ENCODE results near the gene AP1B1. TPM values are rescaled to one million over a fixed set of nuclear protein-coding genes. Genes with fewer than 3 reads are reported as not detected.

AP1B1 gene
- total RNA-seq (10 to 100 TPM; 79.8 to 92.0 TPM), polyA plus RNA-seq (ENCODE audit: insufficient read depth, low read depth, low replicate concordance) (71.8 TPM)
- long read RNA-seq, donor 1, full-length matches to known transcripts: 5 of 17 reads
- long read RNA-seq, donor 1, partial matches to known transcripts: 12 of 17 reads
- long read RNA-seq, donor 1, other reads (novel, unspliced or antisense): 0 of 17 reads
- long read RNA-seq, donor 2, partial matches to known transcripts: 22 of 22 reads
- long read RNA-seq, donor 2, other reads (novel, unspliced or antisense): 0 of 22 reads

DNA sequence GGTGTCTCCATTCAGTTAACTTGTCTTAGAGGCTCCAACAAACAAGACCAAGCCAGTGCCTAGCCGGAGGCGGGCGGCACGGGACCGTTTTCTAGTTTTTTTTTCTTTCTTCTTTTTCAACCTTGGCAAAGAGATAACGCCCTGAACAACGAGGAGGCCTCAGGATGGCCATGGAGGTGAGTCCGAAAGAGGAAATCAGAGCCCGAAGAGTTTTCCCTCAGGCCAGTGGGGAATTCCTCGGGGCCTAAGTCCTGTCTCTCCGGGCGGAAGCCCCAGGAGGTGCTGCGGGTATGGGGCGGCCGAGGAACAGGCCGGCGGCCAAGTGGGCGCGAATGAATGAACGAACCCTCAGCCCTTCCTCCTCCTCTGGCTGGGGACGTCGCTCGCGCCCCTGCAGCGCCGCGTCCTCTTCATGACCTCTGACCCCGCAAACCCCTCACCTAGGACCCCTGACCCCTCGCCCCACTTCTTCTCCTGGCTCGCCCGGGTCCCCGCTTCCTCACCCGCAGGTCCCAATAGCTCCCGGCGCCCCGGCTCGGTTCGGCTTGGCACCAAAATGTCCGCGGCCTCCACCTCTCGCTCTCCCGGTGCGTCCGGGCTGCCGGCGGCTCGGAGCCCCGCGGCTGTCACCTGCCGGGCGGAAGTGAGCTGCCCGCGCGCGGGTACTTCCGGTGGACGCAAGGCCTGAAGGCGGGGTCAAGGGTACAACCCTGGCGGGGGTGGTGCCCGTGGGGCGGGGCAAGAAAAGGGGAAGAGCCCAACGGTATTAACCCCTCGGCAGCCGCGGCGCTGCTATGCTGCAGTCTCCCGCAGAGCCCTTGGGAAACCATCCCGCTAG, at the start of gene AP1B1:
Gene AP1B1 (minus strand): TSS at position 650 of the 838 bp plus-strand sequence. CDS start 21,327 bp downstream, outside the sequence.
- H3K4me3 ChIP-seq: peak within 1 kb of the TSS; percentile 68 to 79
- H3K4me1 ChIP-seq: peaks cover 14% of the 10 kb centered on the region
- H3K27me3 ChIP-seq: no peaks in the 10 kb centered on the region
- intact Hi-C loops (cut with DNase I; ENCODE audit: low total_unique reads): no loop called here
- no peaks in the 10 kb centered on the region for H3K36me3 ChIP-seq (ENCODE audit: low read depth, missing control alignments)
- WGBS, 2 donors: 0% methylated on average over 16 to 67 of the region's 68 CpGs
- peak within 1 kb of the TSS; percentile 67 to 82 for H3K27ac ChIP-seq
- TF ChIP-seq, protein P1, sequence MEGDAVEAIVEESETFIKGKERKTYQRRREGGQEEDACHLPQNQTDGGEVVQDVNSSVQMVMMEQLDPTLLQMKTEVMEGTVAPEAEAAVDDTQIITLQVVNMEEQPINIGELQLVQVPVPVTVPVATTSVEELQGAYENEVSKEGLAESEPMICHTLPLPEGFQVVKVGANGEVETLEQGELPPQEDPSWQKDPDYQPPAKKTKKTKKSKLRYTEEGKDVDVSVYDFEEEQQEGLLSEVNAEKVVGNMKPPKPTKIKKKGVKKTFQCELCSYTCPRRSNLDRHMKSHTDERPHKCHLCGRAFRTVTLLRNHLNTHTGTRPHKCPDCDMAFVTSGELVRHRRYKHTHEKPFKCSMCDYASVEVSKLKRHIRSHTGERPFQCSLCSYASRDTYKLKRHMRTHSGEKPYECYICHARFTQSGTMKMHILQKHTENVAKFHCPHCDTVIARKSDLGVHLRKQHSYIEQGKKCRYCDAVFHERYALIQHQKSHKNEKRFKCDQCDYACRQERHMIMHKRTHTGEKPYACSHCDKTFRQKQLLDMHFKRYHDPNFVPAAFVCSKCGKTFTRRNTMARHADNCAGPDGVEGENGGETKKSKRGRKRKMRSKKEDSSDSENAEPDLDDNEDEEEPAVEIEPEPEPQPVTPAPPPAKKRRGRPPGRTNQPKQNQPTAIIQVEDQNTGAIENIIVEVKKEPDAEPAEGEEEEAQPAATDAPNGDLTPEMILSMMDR (IDR thresholded peaks at IDR 0.05): no peak
- no peak for TF ChIP-seq POLR2A (IDR thresholded peaks at IDR 0.05)
- DNase-seq: peak; percentile 96
- H3K9me3 ChIP-seq: no peaks in the 10 kb centered on the region

DNA sequence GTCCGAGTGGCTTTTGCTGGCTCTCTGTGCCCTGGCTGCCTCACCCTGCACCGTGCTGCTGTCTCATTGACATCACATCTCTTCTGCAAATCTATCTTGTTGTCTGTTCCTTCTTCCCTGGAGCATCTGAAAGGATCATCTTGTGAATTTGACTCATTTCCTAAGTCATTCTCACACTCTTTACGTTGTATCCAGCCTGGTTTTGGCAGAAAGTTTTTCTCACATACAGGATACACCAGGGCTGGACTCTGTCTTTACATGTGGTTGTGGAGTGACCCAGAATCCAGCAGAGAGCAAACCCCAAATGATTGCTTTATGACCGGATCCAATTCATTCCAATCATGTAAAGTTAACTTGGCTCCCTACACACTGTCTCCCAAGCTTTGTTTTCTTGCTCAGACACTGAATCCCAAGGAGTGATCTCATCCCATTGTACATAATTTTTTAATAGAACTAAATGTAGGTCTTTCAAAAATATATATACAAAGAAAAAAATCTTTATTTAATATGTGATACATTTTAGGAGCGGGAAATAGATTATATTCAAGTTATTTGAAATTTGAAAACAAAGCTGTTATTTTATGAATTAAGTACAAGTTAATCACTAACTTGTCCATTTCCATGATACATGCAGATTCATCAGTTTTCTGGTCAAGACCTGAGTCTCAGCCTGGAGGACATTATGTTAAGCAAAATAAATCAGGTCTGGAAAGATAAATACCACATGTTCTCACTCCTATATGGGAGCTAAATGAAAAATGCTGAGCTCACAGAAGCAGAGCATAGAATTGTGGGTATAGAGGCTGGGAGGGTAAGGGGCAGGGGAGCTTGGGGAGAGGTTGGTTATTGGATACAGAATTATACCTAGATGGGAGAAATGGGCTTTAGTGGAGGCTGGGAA, 47.1 kb upstream of the AP1B1 start:
- no peak for TF ChIP-seq POLR2A (IDR thresholded peaks at IDR 0.05)
- TF ChIP-seq, protein P1 (IDR thresholded peaks at IDR 0.05): no peak
- Histone ChIP-seq H3K27me3 (no peaks in the 10 kb centered on the region), H3K36me3 (ENCODE audit: low read depth, missing control alignments) (no peaks in the 10 kb centered on the region), H3K4me3 (no peak overlapping the region), H3K4me1 (no peaks in the 10 kb centered on the region), H3K27ac (no peak overlapping the region), H3K9me3 (no peaks in the 10 kb centered on the region)
- 67 to 72% methylated on average over 5 of the region's 5 CpGs for WGBS, 2 donors
- intact Hi-C loops (cut with DNase I; ENCODE audit: low total_unique reads): no loop called here
- no peak for DNase-seq

DNA sequence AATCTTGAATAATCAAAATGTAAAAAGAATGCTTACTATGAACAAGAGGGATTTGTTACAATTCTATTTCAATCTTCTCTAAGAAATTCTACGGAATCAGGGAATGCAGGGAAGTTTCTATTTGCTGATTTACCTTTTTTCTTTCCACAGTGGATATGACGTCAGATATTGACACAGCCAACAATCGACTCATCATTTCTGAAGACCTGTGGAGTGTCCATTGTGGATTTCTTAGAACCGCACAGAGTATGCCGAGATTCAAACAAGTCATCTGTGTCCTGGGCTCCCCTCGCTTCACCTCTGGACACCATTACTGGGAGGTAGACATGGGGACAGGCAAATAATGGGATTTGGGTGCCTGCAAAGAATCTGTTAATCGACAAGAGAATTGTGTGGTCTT, 45.9 kb upstream of the AP1B1 start:
- DNase-seq: no peak
- no peak overlapping the region for H3K27ac ChIP-seq
- no peaks in the 10 kb centered on the region for H3K27me3 ChIP-seq
- intact Hi-C loops (cut with DNase I; ENCODE audit: low total_unique reads): no loop called here
- TF ChIP-seq POLR2A (IDR thresholded peaks at IDR 0.05): no peak
- TF ChIP-seq, protein P1 (IDR thresholded peaks at IDR 0.05): no peak
- H3K9me3 ChIP-seq: no peaks in the 10 kb centered on the region
- H3K4me3 ChIP-seq: no peak overlapping the region
- no peaks in the 10 kb centered on the region for H3K36me3 ChIP-seq (ENCODE audit: low read depth, missing control alignments)
- 90 to 91% methylated on average over 7 of the region's 7 CpGs for WGBS, 2 donors
- H3K4me1 ChIP-seq: no peaks in the 10 kb centered on the region

DNA sequence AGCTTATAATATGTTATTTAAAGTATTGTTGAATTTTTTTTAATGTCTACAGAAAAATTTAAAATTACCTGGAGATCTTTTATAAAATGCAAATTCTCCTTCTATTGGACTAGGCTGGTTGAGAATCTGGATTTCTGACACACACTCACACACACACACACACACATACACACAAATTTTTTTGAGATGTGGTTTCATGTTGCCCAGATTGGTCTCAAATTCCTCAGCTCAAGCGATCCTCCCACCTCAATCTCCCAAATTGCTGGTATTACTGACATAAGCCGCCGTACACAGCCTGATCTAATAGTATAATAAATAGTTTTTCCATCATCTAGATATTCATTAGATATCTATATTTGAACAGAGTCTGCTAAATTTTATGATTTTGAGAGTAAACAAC, 45.5 kb upstream of the AP1B1 start:
- Histone ChIP-seq H3K9me3 (no peaks in the 10 kb centered on the region), H3K4me1 (no peaks in the 10 kb centered on the region), H3K36me3 (ENCODE audit: low read depth, missing control alignments) (no peaks in the 10 kb centered on the region), H3K4me3 (no peak overlapping the region), H3K27ac (no peak overlapping the region), H3K27me3 (no peaks in the 10 kb centered on the region)
- WGBS, 2 donors: 89 to 91% methylated on average over 3 of the region's 3 CpGs
- no peak for DNase-seq
- TF ChIP-seq, protein P1 (IDR thresholded peaks at IDR 0.05): no peak
- TF ChIP-seq POLR2A (IDR thresholded peaks at IDR 0.05): no peak
- intact Hi-C loops (cut with DNase I; ENCODE audit: low total_unique reads): no loop called here

Data from testis (tissue), 5 donors.